GM21515 (cell line): ENCODE data around the gene ABCA5.

Experiments used
- ATAC-seq: cut with Tn5 transposase; IDR thresholded peaks from one replicate; pipeline ENCODE4 v1.9.1; 2021; ENCODE audit not compliant: unreplicated experiment

ABCA5 gene

GRCh38 chr17:69269131-69269998 is 57.6 kb downstream of the ABCA5 start:
- ATAC-seq = no peak

DNA sequence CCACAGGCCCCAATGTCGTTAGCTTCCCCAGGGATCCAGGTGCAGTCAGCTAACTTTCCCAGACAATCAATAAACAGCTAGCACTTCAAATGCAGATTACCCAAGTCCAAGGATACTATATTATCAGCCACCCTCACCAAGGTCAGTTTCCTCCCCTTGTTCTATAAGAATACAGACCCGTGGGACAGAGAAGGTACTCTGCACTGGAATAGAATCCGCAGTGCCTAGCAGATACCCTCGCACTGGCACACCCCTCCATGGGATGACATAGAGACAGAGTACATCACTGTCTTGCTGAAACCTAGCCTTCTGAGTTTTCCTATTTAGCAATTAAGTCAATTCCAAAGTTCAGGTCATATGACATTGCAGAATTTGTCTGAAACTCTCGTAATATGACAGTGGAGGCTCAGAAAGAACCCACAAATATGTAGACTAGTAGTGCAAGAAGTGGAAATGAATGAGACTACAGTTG is 58.4 kb downstream of the ABCA5 start:
- no peak for ATAC-seq

DNA sequence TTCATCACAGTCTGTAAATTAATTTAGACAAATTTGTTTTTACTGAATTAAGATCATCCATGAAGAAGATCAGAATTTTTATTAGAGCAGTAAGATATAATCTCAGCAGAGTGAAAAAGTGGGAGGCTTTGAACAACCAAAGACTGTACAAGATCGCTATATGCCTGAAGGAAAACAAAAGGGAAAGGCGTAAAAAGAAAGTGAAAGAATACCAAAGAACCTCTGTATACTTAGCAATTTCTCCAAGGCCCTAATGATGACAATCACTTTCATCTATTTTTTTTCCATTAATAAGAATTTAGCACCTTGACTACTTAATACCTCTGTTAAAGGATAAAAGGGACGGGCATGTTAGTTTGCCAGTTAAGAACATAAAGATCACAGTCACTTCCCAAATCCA is 59.7 kb downstream of the ABCA5 start:
- no peak for ATAC-seq

- no peak for ATAC-seq
Observed at GRCh38 chr17:69265873-69266272, 61.1 kb downstream of the ABCA5 start.

DNA sequence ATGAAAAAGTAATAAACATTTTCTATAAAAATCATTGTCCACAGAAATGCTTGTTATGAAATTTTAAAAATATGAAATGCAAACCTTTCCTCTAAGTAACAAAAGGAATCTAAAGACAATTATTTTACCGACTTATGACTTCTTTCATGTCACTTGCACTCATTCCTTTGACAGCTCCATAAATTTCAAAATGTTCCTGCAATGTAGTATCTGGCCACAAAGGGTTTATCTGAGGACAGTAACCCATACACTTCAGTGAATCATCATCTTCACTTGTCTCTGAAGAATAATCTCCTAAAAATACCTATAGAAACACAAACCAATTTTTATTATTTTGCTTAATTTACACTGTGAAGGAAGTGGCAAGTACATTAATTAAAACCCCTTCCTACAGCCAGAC is 72.7 kb downstream of the ABCA5 start:
- no peak for ATAC-seq

- ATAC-seq = no peak
Observed at GRCh38 chr17:69250641-69251040, 76.3 kb downstream of the ABCA5 start.

GRCh38 chr17:69246726-69247375 is 80.1 kb downstream of the ABCA5 start:
- peak; percentile 64 for ATAC-seq

DNA sequence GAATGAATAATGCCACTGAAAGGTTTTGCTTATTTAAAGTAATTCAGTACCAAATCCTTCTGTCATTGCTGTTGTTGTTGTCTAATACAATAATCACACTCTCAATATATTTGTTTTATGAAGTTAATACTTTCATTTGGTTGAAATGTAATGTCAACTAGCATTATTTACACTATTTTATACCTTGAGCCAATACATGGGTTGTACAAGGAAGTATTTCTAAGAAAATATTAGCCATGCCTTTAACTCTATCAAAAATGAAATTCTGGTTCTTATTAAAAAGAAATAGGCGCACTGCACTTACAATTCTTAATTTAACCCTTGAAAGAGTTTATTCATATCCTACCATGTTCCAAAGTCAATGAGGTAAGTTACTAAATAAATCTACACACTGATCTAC is 80.7 kb downstream of the ABCA5 start:
- no peak for ATAC-seq

DNA sequence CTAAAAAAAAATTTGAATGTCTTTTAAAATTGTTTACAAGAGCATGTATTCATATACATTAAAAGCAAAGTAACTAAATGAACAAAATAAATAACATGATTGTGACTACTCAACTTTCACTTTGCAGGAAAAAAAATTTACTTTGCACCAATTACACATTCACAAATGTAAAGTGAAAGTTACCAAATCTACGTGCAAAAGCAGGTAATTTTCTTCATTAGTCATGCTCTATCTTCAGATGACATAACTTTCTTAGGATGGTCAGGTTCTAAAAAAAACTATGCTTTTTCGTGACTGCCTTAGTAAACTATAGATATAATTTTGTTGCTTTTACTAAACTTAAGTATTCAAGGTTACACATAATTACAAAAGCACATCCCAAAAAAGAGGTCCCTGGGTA is 81.3 kb downstream of the ABCA5 start:
- no peak for ATAC-seq

GRCh38 chr17:69239611-69240600 is 87.0 kb downstream of the ABCA5 start:
- ATAC-seq = no peak

GRCh38 chr17:69236946-69237345 is 90.0 kb downstream of the ABCA5 start:
- no peak for ATAC-seq

DNA sequence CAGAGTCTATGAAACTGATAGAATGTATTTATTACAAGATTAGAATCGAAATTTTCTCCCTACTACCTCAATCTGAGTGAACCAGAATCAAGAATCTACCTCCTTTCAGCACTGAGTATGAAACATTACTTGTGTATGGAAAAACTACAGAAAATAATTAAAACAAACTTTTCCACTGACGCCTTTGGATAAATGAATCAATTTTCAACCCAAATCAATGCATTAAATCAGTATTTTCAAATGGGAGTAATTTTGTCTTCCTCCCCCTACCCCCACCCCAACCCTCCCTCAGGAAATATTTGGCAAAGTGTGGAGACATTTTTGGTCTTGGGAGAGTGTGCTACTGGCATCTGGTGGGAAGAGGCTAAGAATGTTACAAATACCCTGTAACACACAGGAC is 90.5 kb downstream of the ABCA5 start:
- no peak for ATAC-seq

GRCh38 chr17:69235338-69236058 is 91.4 kb downstream of the ABCA5 start:
- peak; percentile 96 for ATAC-seq

DNA sequence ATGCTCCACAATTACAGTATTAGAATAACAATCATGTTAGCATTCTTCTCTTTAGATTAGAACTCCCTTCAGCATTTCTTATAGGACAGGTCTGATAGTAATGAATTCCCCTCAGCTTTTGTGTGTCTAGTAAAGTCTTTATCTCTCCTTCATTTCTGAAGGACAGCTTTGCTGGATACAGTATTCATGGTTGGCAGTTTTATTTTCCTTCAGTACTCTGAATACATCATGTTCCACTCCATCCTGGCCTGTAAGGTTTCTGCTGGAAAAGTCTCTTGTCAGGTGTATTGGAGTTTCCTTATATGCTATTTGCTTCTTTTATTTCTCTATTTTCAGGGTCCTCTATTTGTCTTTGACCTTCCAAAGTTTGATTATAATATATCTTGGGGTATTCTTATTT is 94.3 kb downstream of the ABCA5 start:
- ATAC-seq = no peak

GRCh38 chr17:69231521-69231920 is 95.4 kb downstream of the ABCA5 start:
- no peak for ATAC-seq

DNA sequence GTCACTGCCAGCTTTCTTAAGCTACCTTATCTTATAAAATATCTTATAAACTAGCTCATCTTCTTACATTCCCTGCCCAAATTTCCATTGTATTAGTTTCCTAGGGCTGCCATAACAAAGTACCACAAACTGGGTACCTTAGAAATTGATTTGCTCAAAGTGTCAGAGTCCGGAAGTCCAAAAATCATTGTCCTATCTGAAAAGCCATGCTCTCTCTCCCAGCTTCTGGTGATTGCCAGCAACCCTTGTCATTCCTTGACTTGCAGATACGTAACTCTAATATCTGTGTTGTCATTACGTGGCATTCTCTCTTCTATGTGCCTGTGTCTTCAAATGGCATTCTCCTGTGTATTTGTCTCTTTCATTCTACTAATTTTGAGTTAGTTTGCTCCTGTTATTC is 96.0 kb downstream of the ABCA5 start:
- ATAC-seq = no peak

DNA sequence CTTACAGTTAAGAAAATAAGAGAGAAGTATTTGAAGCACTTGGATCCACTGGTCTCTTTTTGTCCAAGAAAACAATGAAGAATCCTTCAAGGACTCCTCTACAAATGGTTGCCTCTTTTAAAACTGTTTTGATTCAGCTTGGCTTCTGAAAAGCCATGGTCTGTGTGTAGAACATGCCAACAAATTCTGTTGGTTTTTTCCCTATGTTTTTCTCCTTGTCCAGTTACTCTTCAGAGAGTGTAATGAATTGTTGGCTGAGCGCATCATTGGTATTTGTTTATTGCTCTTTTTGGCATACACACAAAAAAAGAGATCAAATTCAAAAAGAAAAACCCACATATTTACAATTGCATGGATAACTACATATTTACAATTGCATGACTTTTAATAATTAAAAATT is 98.4 kb downstream of the ABCA5 start, which contains the start of gene ABCA10:
Gene ABCA10 (minus strand): TSS at position 249 of the 400 bp plus-strand sequence. CDS start 3,466 bp downstream, outside the sequence.
- no peak for ATAC-seq

DNA sequence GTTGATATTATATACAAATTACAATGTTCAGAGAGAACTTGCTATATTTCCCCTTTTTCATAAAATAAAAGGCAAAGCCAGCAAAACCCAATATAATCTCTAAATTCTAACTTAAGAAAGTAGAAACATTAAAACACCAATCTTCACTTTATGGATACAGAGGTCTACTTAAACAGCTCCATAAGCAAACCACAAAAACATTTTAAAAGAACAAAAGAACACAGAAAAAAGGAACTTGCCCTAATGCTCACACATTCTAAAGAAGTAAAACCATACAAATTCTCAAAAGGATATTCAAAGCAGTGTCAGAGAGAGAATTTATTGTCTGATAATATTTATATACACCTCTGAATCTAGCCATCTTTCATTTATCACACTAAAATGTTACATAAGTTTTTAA is 98.9 kb downstream of the ABCA5 start:
- ATAC-seq = no peak

- ATAC-seq = no peak
Observed at GRCh38 chr17:69227541-69227940, 99.4 kb downstream of the ABCA5 start.

DNA sequence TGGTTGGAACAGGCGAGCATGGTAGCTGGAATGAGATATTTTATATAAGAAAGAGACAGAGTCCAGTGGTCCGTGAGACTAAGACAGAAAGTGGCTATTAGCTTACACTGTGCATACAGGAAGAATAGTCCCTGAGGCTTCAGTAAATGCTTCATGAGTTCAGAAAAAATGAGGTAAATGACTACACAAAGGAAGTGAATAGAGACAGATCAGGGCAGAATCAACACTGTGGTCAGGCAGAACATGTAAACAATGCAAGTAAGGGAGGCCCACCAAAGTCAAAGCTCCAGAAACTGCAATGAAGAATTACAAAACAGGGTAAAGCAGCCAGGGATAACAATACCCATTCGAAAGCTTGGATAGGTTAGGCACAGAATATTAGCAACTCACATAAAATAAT is 103.1 kb downstream of the ABCA5 start:
- peak; percentile 85 for ATAC-seq
